Neural cell (in vitro differentiated cells): ENCODE results near the gene LRP2.

Experiments
- CTCF ChIP-seq: fragments of 450-650 bp; IDR thresholded peaks from 2 replicates; pipeline ENCODE4 v1.5.1; 2014; ENCODE audit warnings: antibody characterized with exemption, mild to moderate bottlenecking, moderate library complexity; ENCODE audit not compliant: poor library complexity, severe bottlenecking
- EP300 ChIP-seq: fragments of 450-650 bp; conservative IDR thresholded peaks from 2 replicates; pipeline ENCODE4 v1.6.1; 2014; ENCODE audit warnings: antibody characterized with exemption, mild to moderate bottlenecking, moderate library complexity; ENCODE audit not compliant: poor library complexity, severe bottlenecking
- EZH2 ChIP-seq: fragments of 200-600, 300-800 bp; shearing (Covaris generic), sonication (generic); IDR thresholded peaks from 2 replicates; pipeline ENCODE4 v1.6.1; 2014; ENCODE audit warnings: antibody characterized with exemption, low read length, borderline replicate concordance, mild to moderate bottlenecking; ENCODE audit not compliant: insufficient read depth, poor library complexity, severe bottlenecking
- MXI1 ChIP-seq: fragments of 450-650 bp; conservative IDR thresholded peaks from 2 replicates; pipeline ENCODE4 v1.6.1; 2014; ENCODE audit warnings: antibody characterized with exemption, mild to moderate bottlenecking; ENCODE audit not compliant: poor library complexity, severe bottlenecking
- RAD21 ChIP-seq: fragments of 450-650 bp; conservative IDR thresholded peaks from 2 replicates; pipeline ENCODE4 v1.6.1; 2014; ENCODE audit warnings: antibody characterized with exemption, mild to moderate bottlenecking, moderate library complexity
- REST ChIP-seq: IDR thresholded peaks from 2 replicates; pipeline ENCODE4 v1.6.1; 2012; ENCODE audit warnings: borderline replicate concordance
- SMC3 ChIP-seq: fragments of 450-650 bp; conservative IDR thresholded peaks from 2 replicates; pipeline ENCODE4 v1.6.1; 2014; ENCODE audit warnings: antibody characterized with exemption, mild to moderate bottlenecking, moderate library complexity; ENCODE audit not compliant: poor library complexity
- TAF1 ChIP-seq: IDR thresholded peaks from 2 replicates; pipeline ENCODE4 v1.6.1; 2012; ENCODE audit warnings: low read depth

GRCh38 chr2:169345486-169346437, 16.6 kb downstream of the LRP2 start:
- TF ChIP-seq CTCF: no peak
- TF ChIP-seq TAF1: no peak
- TF ChIP-seq EZH2: no peak
- no peak for TF ChIP-seq EP300
- TF ChIP-seq REST: no peak
- no peak for TF ChIP-seq RAD21
- TF ChIP-seq SMC3: no peak
- no peak for TF ChIP-seq MXI1
